Lung (tissue), 12 donors: ENCODE results near the gene PTPRJ. TPM values are rescaled to one million over a fixed set of nuclear protein-coding genes. Genes with fewer than 3 reads are reported as not detected.

Experiments used
- ATAC-seq: fragments of 200-7000 bp; cut with Tn5 transposase; one replicate; pipeline ENCODE4 v1.9.1; 2020; ENCODE audit warnings: moderate number of reproducible peaks; ENCODE audit not compliant: insufficient read depth, low FRiP score
- DNase-seq, 3 donors: peaks; one replicate each; pipeline ENCODE4 v3.0.0-alpha.2; 2013 to 2017
- H3K27ac ChIP-seq, 2 donors: one replicate each; pipeline ENCODE4 v1.5.1; 2013; ENCODE audit warnings: mild to moderate bottlenecking in 2 of 2, moderate library complexity in 2 of 2, control low read depth in 1 of 2, inconsistent platforms in 1 of 2, low read depth in 1 of 2, low read length in 1 of 2
- H3K27me3 ChIP-seq, 3 donors: one replicate each; pipeline ENCODE4 v1.5.1; 2013; ENCODE audit warnings: low read length in 2 of 3; ENCODE audit not compliant: control insufficient read depth in 3 of 3, insufficient read depth in 3 of 3
- H3K36me3 ChIP-seq, 4 donors: one replicate each; pipeline ENCODE4 v1.5.1; 2013; ENCODE audit warnings: low read length in 4 of 4, mild to moderate bottlenecking in 1 of 4, moderate library complexity in 1 of 4; ENCODE audit not compliant: control insufficient read depth in 4 of 4, insufficient read depth in 4 of 4
- H3K4me1 ChIP-seq, 5 donors: one replicate each; pipeline ENCODE4 v1.5.1; 2013; ENCODE audit warnings: low read length in 5 of 5, mild to moderate bottlenecking in 2 of 5, moderate library complexity in 1 of 5; ENCODE audit not compliant: control insufficient read depth in 5 of 5, insufficient read depth in 5 of 5
- H3K4me3 ChIP-seq: one replicate; pipeline ENCODE4 v1.5.1; 2013; ENCODE audit warnings: mild to moderate bottlenecking, control low read depth, moderate library complexity
- H3K9ac ChIP-seq, 2 donors: one replicate each; pipeline ENCODE4 v1.5.1; 2013; ENCODE audit warnings: low read length in 2 of 2, control low read depth in 1 of 2; ENCODE audit not compliant: insufficient read depth in 1 of 2
- H3K9me3 ChIP-seq, 4 donors: one replicate each; pipeline ENCODE4 v1.5.1; 2013; ENCODE audit warnings: low read length in 3 of 4, mild to moderate bottlenecking in 1 of 4, moderate library complexity in 1 of 4; ENCODE audit not compliant: control insufficient read depth in 4 of 4, insufficient read depth in 3 of 4
- WGBS, 2 donors: extraction: QIAGEN DNeasy Blood & Tissue Kit; methylation state at CpG; one replicate each; pipeline ENCODE4 v1.1.7; 2013; 5-methylcytosine and 5-hydroxymethylcytosine counted together
- polyA plus RNA-seq, 2 donors: library from polyadenylated mRNA; stranded (reverse); fragments of 200-250 nt; gene quantifications; one replicate each; pipeline ENCODE4 v1.2.1, GENCODE V29; 2013
- total RNA-seq, 2 donors: library from RNA; depleted of rRNA in 1 of 2; stranded (reverse); fragments of >200 nt in 1 of 2; gene quantifications; one replicate each; pipeline ENCODE4 v1.2.1, GENCODE V29; 2014 to 2021
- TF ChIP-seq, protein P1 (sequence below): IDR thresholded peaks from 2 replicates; pipeline ENCODE4 v1.5.1; 2012; ENCODE audit warnings: mild to moderate bottlenecking; ENCODE audit errors: control extremely low read depth, extremely low read depth
- donor health status: control.
- donor health status: control.
- donor health status: Bipolar disorder and iron deficiency.
- donor health status: healthy.
- donor health status: DM: yes; HTN: yes; CAD: no.

PTPRJ gene
- total and polyA plus RNA-seq, 4 donors = 3.9 to 51.4 (median 32.0) TPM

DNA sequence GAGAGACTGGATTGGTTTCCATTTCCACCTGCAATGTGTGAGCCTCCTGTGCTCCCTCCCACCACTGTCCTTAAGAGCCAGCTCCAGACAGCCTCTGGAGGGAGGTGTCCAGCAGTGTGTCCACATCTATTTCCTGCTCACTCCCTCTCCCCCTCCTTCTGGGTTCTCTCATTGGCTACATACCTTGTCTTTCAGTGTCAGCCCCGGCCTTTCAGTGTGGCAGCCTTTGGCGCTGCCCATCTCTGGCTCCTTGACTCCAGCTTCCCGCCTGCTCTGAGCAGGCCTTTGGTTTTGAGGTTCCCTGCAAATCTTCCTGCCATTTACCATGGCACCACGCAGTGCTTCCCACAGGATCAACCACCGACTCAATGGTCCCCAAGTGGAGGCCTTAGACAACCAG, 19.0 kb upstream of the PTPRJ start:
- H3K4me3 ChIP-seq = no peak overlapping the region
- no peak for DNase-seq
- no peak overlapping the region for H3K9ac ChIP-seq
- no peaks in the 10 kb centered on the region for H3K36me3 ChIP-seq
- no peaks in the 10 kb centered on the region for H3K27me3 ChIP-seq
- TF ChIP-seq, protein P1, sequence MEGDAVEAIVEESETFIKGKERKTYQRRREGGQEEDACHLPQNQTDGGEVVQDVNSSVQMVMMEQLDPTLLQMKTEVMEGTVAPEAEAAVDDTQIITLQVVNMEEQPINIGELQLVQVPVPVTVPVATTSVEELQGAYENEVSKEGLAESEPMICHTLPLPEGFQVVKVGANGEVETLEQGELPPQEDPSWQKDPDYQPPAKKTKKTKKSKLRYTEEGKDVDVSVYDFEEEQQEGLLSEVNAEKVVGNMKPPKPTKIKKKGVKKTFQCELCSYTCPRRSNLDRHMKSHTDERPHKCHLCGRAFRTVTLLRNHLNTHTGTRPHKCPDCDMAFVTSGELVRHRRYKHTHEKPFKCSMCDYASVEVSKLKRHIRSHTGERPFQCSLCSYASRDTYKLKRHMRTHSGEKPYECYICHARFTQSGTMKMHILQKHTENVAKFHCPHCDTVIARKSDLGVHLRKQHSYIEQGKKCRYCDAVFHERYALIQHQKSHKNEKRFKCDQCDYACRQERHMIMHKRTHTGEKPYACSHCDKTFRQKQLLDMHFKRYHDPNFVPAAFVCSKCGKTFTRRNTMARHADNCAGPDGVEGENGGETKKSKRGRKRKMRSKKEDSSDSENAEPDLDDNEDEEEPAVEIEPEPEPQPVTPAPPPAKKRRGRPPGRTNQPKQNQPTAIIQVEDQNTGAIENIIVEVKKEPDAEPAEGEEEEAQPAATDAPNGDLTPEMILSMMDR = no peak
- no peaks in the 10 kb centered on the region for H3K9me3 ChIP-seq
- H3K27ac ChIP-seq = no peak overlapping the region
- no peaks in the 10 kb centered on the region for H3K4me1 ChIP-seq
- ATAC-seq = no peak
- WGBS, 2 donors = 96 to 98% methylated on average over 5 of the region's 5 CpGs

DNA sequence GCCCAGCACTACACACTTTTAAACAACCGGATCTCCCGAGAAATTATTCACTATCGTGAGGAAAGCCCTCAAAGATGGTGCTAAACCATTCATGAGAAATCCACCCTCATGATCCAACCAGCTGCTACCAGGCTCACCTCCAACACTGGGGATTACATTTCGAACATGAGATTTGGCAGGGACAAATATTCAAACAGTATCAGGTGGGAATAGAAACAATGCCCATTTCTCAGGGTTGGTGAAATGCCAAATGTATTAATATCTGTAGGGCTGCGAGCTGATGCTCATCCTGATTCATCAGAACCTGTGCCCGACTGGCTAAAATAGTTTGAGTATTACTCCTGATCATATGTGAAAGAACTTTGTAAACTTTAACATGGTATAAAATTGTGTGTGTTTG, 15.8 kb upstream of the PTPRJ start:
- no peaks in the 10 kb centered on the region for H3K27me3 ChIP-seq

DNA sequence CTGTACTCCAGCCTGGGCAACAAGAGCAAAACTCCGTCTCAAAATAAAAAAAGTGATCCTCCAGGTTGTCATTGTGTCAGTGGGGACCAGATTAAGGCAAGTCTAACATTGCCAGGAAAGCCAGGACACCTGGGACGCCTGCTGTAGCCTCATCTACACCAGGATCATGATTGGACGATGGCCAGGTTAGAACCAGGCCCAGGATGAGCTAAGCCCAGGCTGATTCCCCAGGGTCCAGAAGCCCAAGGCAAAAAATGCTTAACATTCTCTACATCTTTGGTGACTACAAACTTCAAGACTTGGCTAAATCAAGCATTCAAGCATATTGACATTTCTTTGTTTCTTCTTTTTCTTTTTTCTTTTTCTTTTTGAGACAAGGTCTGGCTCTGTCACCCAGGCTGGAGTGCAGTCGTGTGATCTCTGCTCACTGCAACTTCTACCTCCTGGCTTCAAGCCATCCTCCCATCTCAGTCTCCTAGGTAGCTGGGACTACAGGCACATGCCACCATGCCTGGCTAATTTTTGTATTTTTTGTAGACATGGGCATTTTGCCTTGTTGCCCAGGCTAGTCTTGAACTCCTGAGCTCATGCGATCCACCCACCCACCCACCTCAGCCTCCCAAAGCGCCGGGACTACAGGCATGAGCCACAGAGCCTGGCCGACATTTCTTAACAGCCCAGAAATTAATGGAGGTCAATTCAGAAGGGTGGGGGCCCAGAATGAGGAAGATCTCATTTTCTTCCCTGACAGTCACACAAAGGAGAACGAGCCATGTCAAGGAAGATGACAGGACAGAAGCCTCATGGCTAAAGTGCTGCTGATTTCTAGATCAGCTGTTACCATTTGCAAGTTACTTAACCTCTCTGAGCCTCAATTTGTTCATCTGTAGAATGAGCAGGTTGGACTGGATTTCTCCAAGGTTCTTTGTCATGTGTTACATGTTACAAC, 12.5 kb upstream of the PTPRJ start:
- no peaks in the 10 kb centered on the region for H3K4me1 ChIP-seq
- ATAC-seq (no peak), DNase-seq (no peak)
- H3K36me3 ChIP-seq = no peaks in the 10 kb centered on the region
- no peaks in the 10 kb centered on the region for H3K27me3 ChIP-seq
- H3K4me3 ChIP-seq = no peak overlapping the region
- no peaks in the 10 kb centered on the region for H3K9me3 ChIP-seq
- 79 to 81% methylated on average over 9 of the region's 9 CpGs for WGBS, 2 donors
- H3K9ac ChIP-seq = no peak overlapping the region
- no peak overlapping the region for H3K27ac ChIP-seq
- TF ChIP-seq, protein P1 = no peak

More for the DNA sequence above, 15.8 kb upstream of the PTPRJ start:
- no peak for ATAC-seq
- no peak for DNase-seq
- 95 to 96% methylated on average over 6 of the region's 6 CpGs for WGBS, 2 donors
- Histone ChIP-seq H3K36me3 (no peaks in the 10 kb centered on the region), H3K4me3 (no peak overlapping the region), H3K9ac (no peak overlapping the region), H3K27ac (no peak overlapping the region), H3K4me1 (no peaks in the 10 kb centered on the region), H3K9me3 (no peaks in the 10 kb centered on the region)
- TF ChIP-seq, protein P1 = no peak
